H1 (cell line): ENCODE results near the gene SPCS3. TPM values are rescaled to one million over a fixed set of nuclear protein-coding genes. Genes with fewer than 3 reads are reported as not detected.

Experiments used
- CTCF ChIA-PET: fragments of 300-600 bp; sonication (Branson Sonifier 250); formaldehyde crosslinking; loops from one replicate; lab custom pipeline; 2021; ENCODE audit not compliant: partially characterized antibody; lab: Charles Lee
- POLR2A ChIA-PET: fragments of 300-600 bp; sonication (Branson Sonifier 250); formaldehyde crosslinking; loops from one replicate; lab custom pipeline; 2021; ENCODE audit warnings: inconsistent platforms; ENCODE audit not compliant: partially characterized antibody; lab: Charles Lee
- DNase-seq, 2 experiments: peaks; one replicate each; pipeline versions ENCODE4 v3.0.0 to v3.0.0-alpha.2; 2010 to 2022; ENCODE audit warnings: low spot score in 2 of 2, low read depth in 1 of 2, mixed read lengths in 1 of 2
- FAIRE-seq: peaks from 2 replicates; lab custom pipeline; 2011; peaks lifted over from hg19 to GRCh38; lab: Jason Lieb, UNC
- H2AFZ ChIP-seq: 2 replicates; pipeline ENCODE4 v1.8.1; 2012; ENCODE audit warnings: low read length, inconsistent platforms
- H2AK5ac ChIP-seq: 2 replicates; pipeline ENCODE4 v1.6.1; 2013; ENCODE audit warnings: low read depth, low read length
- H2BK120ac ChIP-seq: replicated peaks from 2 replicates; pipeline ENCODE3; 2013; ENCODE audit warnings: low read depth, low read length, inconsistent platforms
- H2BK12ac ChIP-seq: 2 replicates; pipeline ENCODE4 v1.6.1; 2013; ENCODE audit warnings: low read depth, low read length
- H2BK15ac ChIP-seq: 2 replicates; pipeline ENCODE4 v1.6.1; 2013; ENCODE audit warnings: low read length
- H2BK20ac ChIP-seq: 2 replicates; pipeline ENCODE4 v1.6.1; 2013; ENCODE audit warnings: low read length
- H2BK5ac ChIP-seq: 2 replicates; pipeline ENCODE4 v1.6.1; 2013; ENCODE audit warnings: low read depth, low read length
- H3K14ac ChIP-seq: 2 replicates; pipeline ENCODE4 v1.6.1; 2013; ENCODE audit warnings: inconsistent platforms; ENCODE audit not compliant: insufficient read length
- H3K18ac ChIP-seq: 2 replicates; pipeline ENCODE4 v1.6.1; 2013; ENCODE audit warnings: low read length; ENCODE audit errors: extremely low read depth
- H3K23ac ChIP-seq: 2 replicates; pipeline ENCODE4 v1.6.1; 2013; ENCODE audit warnings: inconsistent platforms; ENCODE audit not compliant: insufficient read length
- H3K23me2 ChIP-seq: 2 replicates; pipeline ENCODE4 v1.6.1; 2013; ENCODE audit warnings: low read depth, low read length
- H3K27ac ChIP-seq: 2 replicates; pipeline ENCODE4 v1.6.1; 2011; ENCODE audit warnings: low read depth, low read length, inconsistent platforms
- H3K27me3 ChIP-seq, 4 experiments: replicated peaks in 1 of 4; 1 replicate in 1 of 4; 2 replicates in 3 of 4; pipeline versions ENCODE4 v1.6.1 to v1.8.1; 2011 to 2013; ENCODE audit warnings: low read length in 3 of 4, mild to moderate bottlenecking in 3 of 4, inconsistent platforms in 2 of 4, mixed read lengths in 2 of 4, moderate library complexity in 1 of 4; ENCODE audit not compliant: control insufficient read depth in 3 of 4, insufficient read depth in 3 of 4; ENCODE audit errors: extremely low read depth in 1 of 4
- H3K36me3 ChIP-seq, 4 experiments: 2 replicates each; pipeline versions ENCODE4 v1.6.1 to v1.8.1; 2011 to 2013; ENCODE audit warnings: mild to moderate bottlenecking in 4 of 4, low read length in 3 of 4, moderate library complexity in 2 of 4, control low read depth in 1 of 4, inconsistent platforms in 1 of 4; ENCODE audit not compliant: insufficient read depth in 4 of 4, control insufficient read depth in 2 of 4
- H3K4ac ChIP-seq: replicated peaks from 2 replicates; pipeline ENCODE3; 2013; ENCODE audit warnings: low read length, low read depth, mixed read lengths, inconsistent platforms; ENCODE audit not compliant: insufficient read length
- H3K4me1 ChIP-seq, 4 experiments: replicated peaks in 1 of 4; 1 replicate in 1 of 4; 2 replicates in 3 of 4; pipeline versions ENCODE4 v1.6.1 to v1.8.1; 2011 to 2013; ENCODE audit warnings: low read length in 3 of 4, inconsistent platforms in 2 of 4, mixed read lengths in 1 of 4; ENCODE audit not compliant: insufficient read depth in 4 of 4, control insufficient read depth in 3 of 4
- H3K4me2 ChIP-seq, 2 experiments: 2 replicates each; pipeline versions ENCODE4 v1.6.1 to v1.8.1; 2011 to 2013; ENCODE audit warnings: low read depth in 2 of 2, low read length in 2 of 2, control low read depth in 1 of 2, inconsistent platforms in 1 of 2, mild to moderate bottlenecking in 1 of 2; ENCODE audit not compliant: insufficient read depth in 1 of 2
- H3K4me3 ChIP-seq, 4 experiments: fragments of 200-600, 300-600 bp in 1 of 4; sonication (generic), shearing (Covaris generic), sonication (Bioruptor Twin) in 1 of 4; 2 replicates each; pipeline versions ENCODE4 v1.5.1 to v1.8.1; 2011 to 2016; ENCODE audit warnings: low read length in 4 of 4, low read depth in 3 of 4, control low read depth in 2 of 4, inconsistent platforms in 2 of 4, mild to moderate bottlenecking in 2 of 4, mixed read lengths in 1 of 4, moderate library complexity in 1 of 4; ENCODE audit not compliant: insufficient read depth in 2 of 4; ENCODE audit errors: extremely low read depth in 1 of 4
- H3K56ac ChIP-seq: replicated peaks from 2 replicates; pipeline ENCODE3; 2013; ENCODE audit warnings: low read depth, mild to moderate bottlenecking, mixed read lengths, low read length, inconsistent platforms; ENCODE audit not compliant: insufficient read length
- H3K79me1 ChIP-seq: 2 replicates; pipeline ENCODE4 v1.6.1; 2013; ENCODE audit warnings: low read depth, low read length, control low read depth
- H3K79me2 ChIP-seq, 2 experiments: 2 replicates each; pipeline versions ENCODE4 v1.6.1 to v1.8.1; 2012 to 2013; ENCODE audit warnings: low read length in 2 of 2, mild to moderate bottlenecking in 2 of 2, inconsistent platforms in 1 of 2; ENCODE audit not compliant: insufficient read depth in 2 of 2, control insufficient read depth in 1 of 2
- H3K9ac ChIP-seq, 4 experiments: replicated peaks in 1 of 4; 1 replicate in 1 of 4; 2 replicates in 3 of 4; pipeline versions ENCODE4 v1.6.1 to v1.8.1; 2011 to 2013; ENCODE audit warnings: low read depth in 3 of 4, low read length in 3 of 4, control low read depth in 2 of 4, mild to moderate bottlenecking in 2 of 4, moderate library complexity in 2 of 4, inconsistent platforms in 1 of 4; ENCODE audit errors: extremely low read depth in 1 of 4
- H3K9me3 ChIP-seq, 2 experiments: 2 replicates each; pipeline versions ENCODE4 v1.6.1 to v1.8.1; 2012 to 2013; ENCODE audit warnings: mild to moderate bottlenecking in 2 of 2, moderate library complexity in 2 of 2, control low read depth in 1 of 2, inconsistent platforms in 1 of 2, low read depth in 1 of 2, low read length in 1 of 2, mixed read lengths in 1 of 2; ENCODE audit not compliant: insufficient read depth in 2 of 2
- H4K20me1 ChIP-seq, 2 experiments: replicated peaks in 1 of 2; 2 replicates each; pipeline versions ENCODE3 to v1.8.1; 2011 to 2013; ENCODE audit warnings: inconsistent platforms in 2 of 2, low read length in 2 of 2, mild to moderate bottlenecking in 1 of 2; ENCODE audit not compliant: insufficient read depth in 2 of 2, control insufficient read depth in 1 of 2
- H4K5ac ChIP-seq: 2 replicates; pipeline ENCODE4 v1.6.1; 2013; ENCODE audit warnings: low read length, low read depth, mixed read lengths, inconsistent platforms; ENCODE audit not compliant: insufficient read length
- H4K8ac ChIP-seq: 2 replicates; pipeline ENCODE4 v1.8.0; 2013; ENCODE audit warnings: mild to moderate bottlenecking, moderate library complexity, low read length, inconsistent platforms; ENCODE audit not compliant: insufficient read depth; ENCODE audit errors: extremely low read depth
- H4K91ac ChIP-seq: replicated peaks from 2 replicates; pipeline ENCODE3; 2013; ENCODE audit warnings: low read length, mixed read lengths, inconsistent platforms; ENCODE audit not compliant: insufficient read length
- CHD2 ChIP-seq: IDR thresholded peaks from 2 replicates; pipeline ENCODE4 v1.6.1; 2012; ENCODE audit warnings: low read length, improper control_type of control experiment
- EGR1 ChIP-seq: IDR thresholded peaks from 2 replicates; pipeline ENCODE4 v1.6.1; 2011; ENCODE audit warnings: low read depth, low read length, borderline replicate concordance
- HDAC2 ChIP-seq, 2 experiments: fragments of 300-600 bp in 1 of 2; sonication (generic) in 1 of 2; IDR thresholded peaks; 2 replicates each; pipeline ENCODE4 v1.6.1; 2011 to 2012; ENCODE audit warnings: low read depth in 2 of 2, low read length in 2 of 2, mild to moderate bottlenecking in 2 of 2, moderate library complexity in 2 of 2, borderline replicate concordance in 1 of 2, inconsistent platforms in 1 of 2
- KDM1A ChIP-seq: fragments of 200-600, 300-600 bp; sonication (generic); IDR thresholded peaks from 2 replicates; pipeline ENCODE4 v1.7.1; 2016; ENCODE audit warnings: mild to moderate bottlenecking, low read length, borderline replicate concordance
- KDM4A ChIP-seq: IDR thresholded peaks from one replicate; pipeline ENCODE4 v1.7.1; 2012; ENCODE audit warnings: low read depth, mild to moderate bottlenecking, moderate library complexity, low read length, inconsistent platforms; ENCODE audit not compliant: severe bottlenecking
- KDM5A ChIP-seq: fragments of 200-600 bp; IDR thresholded peaks from 2 replicates; pipeline ENCODE4 v1.7.1; 2012; ENCODE audit warnings: mild to moderate bottlenecking, low read length, inconsistent platforms, mixed read lengths
- MAFK ChIP-seq: IDR thresholded peaks from 2 replicates; pipeline ENCODE4 v1.6.1; 2012; ENCODE audit warnings: low read depth, mild to moderate bottlenecking, improper control_type of control experiment, low read length
- POU5F1 ChIP-seq: IDR thresholded peaks from 2 replicates; pipeline ENCODE4 v1.6.1; 2011; ENCODE audit warnings: low read depth, mild to moderate bottlenecking, low read length, moderate library complexity
- WGBS, 2 experiments: shearing (Covaris generic) in 1 of 2; methylation state at CpG; one replicate each; pipeline versions ENCODE4 v1.1.6 to v1.1.7; 2013 to 2015; ENCODE audit warnings: low lambda C conversion rate in 2 of 2, mixed read lengths in 2 of 2, inconsistent platforms in 1 of 2, low coverage in 1 of 2, missing lambda C conversion rate in 1 of 2; ENCODE audit not compliant: insufficient replicate concordance in 2 of 2, insufficient coverage in 1 of 2, insufficient read length in 1 of 2; ENCODE audit errors: extremely low coverage in 1 of 2, missing lambda C conversion rate in 1 of 2; 5-methylcytosine and 5-hydroxymethylcytosine counted together
- polyA plus RNA-seq, 7 experiments: library from polyadenylated mRNA; depleted of rRNA in 3 of 7; stranded (reverse) in 5 of 7; unstranded in 2 of 7; fragments of >200 nt in 5 of 7; fragments of 200-250 nt in 2 of 7; gene quantifications; 1 replicate in 5 of 7; 2 replicates in 1 of 7; 4 replicates in 1 of 7; pipeline versions ENCODE4 v1.2.1 to v1.2.3, GENCODE V29; 2011 to 2013; ENCODE audit warnings: missing spikeins in 2 of 7, mixed read lengths in 2 of 7
- total RNA-seq: library from RNA; stranded (reverse); fragmentation: NEBNext Ultra II Directional; extraction: Animal tissue kit (Norgen Biotek cat#: 25700); gene quantifications from 2 replicates; pipeline ENCODE4 v1.2.1, GENCODE V29; 2021

The SPCS3 gene
- total and polyA plus RNA-seq, 2 of the 8 experiments (the other 6 are each of a cell fraction or from before 2014, with no cell fraction given) = 18.4 to 117 TPM

GRCh38 chr4:176289561-176289960, 30.2 kb upstream of the SPCS3 start:
- Histone ChIP-seq H3K79me1 (no peaks in the 10 kb centered on the region), H3K14ac (no peak overlapping the region), H3K23me2 (no peaks in the 10 kb centered on the region), H2BK20ac (no peak overlapping the region), H2AK5ac (no peak overlapping the region), H3K36me3 (no peaks in the 10 kb centered on the region), H4K8ac (no peak overlapping the region), H3K27me3 (no peaks in the 10 kb centered on the region), H2AFZ (no peak overlapping the region), H3K18ac (no peak overlapping the region), H4K5ac (no peak overlapping the region), H3K9me3 (no peaks in the 10 kb centered on the region), H3K79me2 (no peaks in the 10 kb centered on the region), H3K4me3 (no peak overlapping the region), H4K20me1 (no peaks in the 10 kb centered on the region), H3K56ac (no peak overlapping the region), H3K4me1 (no peaks in the 10 kb centered on the region), H3K4ac (no peak overlapping the region), H3K27ac (no peak overlapping the region), H2BK5ac (no peak overlapping the region), H2BK15ac (no peak overlapping the region), H2BK120ac (no peak overlapping the region), H3K4me2 (no peak overlapping the region), H3K9ac (no peak overlapping the region), H2BK12ac (no peak overlapping the region), H3K23ac (no peak overlapping the region), H4K91ac (no peak overlapping the region)
- ChIA-PET CTCF (interaction anchor here (1.0 to 4.0 kb wide), 5 partner anchors 12 to 342 kb away, joined by 3 to 14 read pairs (median 3); no protein-coding TSS in a partner anchor), POLR2A (no interaction called here)
- 92% methylated on average over 6 of the region's 6 CpGs; no CpG with 5 or more reads in 1 of the 2 experiments for WGBS, 2 experiments
- FAIRE-seq (no peak), DNase-seq (no peak)
- TF ChIP-seq KDM1A (no peak), EGR1 (no peak), CHD2 (no peak), HDAC2 (IDR thresholded peaks at IDR 0.05; ENCODE audit: borderline replicate concordance in 1 of 2, low read depth in 2 of 2, low read length in 2 of 2) (no peak), KDM5A (no peak), MAFK (no peak), KDM4A (no peak), POU5F1 (no peak)
